ENCODE results near the gene CDH5.
"Not testable (repeated sequence)": the region's sequence is repeated elsewhere in the genome, so short reads cannot be mapped to it uniquely, and the experiment has no call there.

The CDH5 gene

GRCh38 chr16:66440970-66441369, 74.5 kb downstream of the CDH5 start:
- DNase-seq = no peak

- no peak for DNase-seq
Observed at GRCh38 chr16:66441586-66442375, 75.3 kb downstream of the CDH5 start.

GRCh38 chr16:66442502-66443268, 76.2 kb downstream of the CDH5 start:
- DNase-seq = no peak

GRCh38 chr16:66443269-66443652, 76.8 kb downstream of the CDH5 start:
- no peak for DNase-seq

GRCh38 chr16:66444049-66444481, 77.6 kb downstream of the CDH5 start:
- DNase-seq = no peak

GRCh38 chr16:66446737-66447136, 80.2 kb downstream of the CDH5 start:
- no peak for DNase-seq

- DNase-seq = no peak
Observed at GRCh38 chr16:66447491-66447890, 81.0 kb downstream of the CDH5 start.

GRCh38 chr16:66451548-66451947, 85.1 kb downstream of the CDH5 start:
- no peak for DNase-seq

- not testable (repeated sequence) for DNase-seq
Observed at GRCh38 chr16:66453230-66453629, 86.7 kb downstream of the CDH5 start.

Data from CD4-positive, alpha-beta T cell treated with Interleukin-1 beta for 1 hour (primary cell).